GM12801 (cell line): Measurements from ENCODE around the gene CEACAM3.

Experiments used
- TF ChIP-seq, protein P1 (sequence below): IDR thresholded peaks from one replicate; pipeline ENCODE4 v1.5.1; 2011; ENCODE audit warnings: control low read depth; ENCODE audit not compliant: insufficient read length; ENCODE audit errors: extremely low read depth

Gene CEACAM3

DNA sequence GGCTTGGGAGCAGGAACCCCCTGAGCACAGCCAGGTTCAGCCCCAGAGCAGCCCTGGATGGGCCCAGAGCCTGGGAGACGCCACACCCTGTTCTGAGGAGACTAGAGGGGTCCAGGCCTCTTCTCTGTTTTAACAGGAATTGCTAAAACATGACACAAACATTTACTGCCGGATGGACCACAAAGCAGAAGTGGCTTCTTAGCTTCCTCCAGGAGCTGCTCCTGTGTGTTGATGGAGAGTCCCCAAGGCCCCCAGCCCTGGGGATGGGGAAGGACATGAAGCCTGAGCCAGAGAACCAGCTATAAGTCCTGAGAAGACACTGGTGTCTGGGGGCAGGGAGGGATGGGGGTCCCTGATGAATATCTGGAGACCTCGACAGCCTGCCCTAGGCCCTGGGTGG lies 14.6 kb downstream of the CEACAM3 start:
- TF ChIP-seq, protein P1, sequence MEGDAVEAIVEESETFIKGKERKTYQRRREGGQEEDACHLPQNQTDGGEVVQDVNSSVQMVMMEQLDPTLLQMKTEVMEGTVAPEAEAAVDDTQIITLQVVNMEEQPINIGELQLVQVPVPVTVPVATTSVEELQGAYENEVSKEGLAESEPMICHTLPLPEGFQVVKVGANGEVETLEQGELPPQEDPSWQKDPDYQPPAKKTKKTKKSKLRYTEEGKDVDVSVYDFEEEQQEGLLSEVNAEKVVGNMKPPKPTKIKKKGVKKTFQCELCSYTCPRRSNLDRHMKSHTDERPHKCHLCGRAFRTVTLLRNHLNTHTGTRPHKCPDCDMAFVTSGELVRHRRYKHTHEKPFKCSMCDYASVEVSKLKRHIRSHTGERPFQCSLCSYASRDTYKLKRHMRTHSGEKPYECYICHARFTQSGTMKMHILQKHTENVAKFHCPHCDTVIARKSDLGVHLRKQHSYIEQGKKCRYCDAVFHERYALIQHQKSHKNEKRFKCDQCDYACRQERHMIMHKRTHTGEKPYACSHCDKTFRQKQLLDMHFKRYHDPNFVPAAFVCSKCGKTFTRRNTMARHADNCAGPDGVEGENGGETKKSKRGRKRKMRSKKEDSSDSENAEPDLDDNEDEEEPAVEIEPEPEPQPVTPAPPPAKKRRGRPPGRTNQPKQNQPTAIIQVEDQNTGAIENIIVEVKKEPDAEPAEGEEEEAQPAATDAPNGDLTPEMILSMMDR = no peak

DNA sequence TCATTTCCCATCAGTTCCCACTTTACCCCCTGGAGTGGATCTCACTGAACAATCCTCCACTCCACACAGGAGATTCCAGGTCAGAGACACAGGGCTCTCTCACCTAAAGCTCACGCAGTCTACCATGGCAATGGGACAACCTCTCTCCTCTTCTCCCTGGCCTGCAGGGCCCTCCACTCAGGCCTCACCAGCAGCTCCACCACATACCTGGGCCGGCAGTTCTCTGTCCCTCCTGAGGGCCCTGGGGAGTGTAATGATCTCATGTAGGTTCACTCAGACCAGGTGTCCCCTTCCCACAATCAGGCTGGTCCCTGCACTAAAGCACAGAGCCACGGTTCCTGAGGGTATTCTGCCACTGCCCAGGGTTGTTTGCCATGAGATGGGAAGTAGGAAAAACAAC lies 15.6 kb downstream of the CEACAM3 start:
- TF ChIP-seq, protein P1 = no peak

DNA sequence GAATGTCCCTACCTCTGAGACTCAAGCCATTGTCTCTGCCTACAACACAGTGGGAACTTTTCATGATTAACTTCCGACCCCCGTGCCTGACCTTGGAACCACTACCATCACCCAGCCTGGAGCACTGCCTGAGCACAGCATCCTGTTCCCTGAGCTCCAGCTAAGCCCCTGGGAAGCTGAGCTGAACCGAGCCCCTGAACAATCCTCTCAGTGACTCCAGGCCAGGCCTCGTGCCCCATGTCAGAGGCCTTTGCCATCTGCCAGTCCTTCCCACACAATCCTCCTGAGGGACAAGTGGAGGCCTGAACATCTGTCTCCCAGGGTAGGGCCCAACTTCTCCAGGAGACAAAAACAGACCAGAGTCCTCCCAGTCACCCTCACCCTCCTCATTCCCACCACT lies 17.5 kb downstream of the CEACAM3 start:
- TF ChIP-seq, protein P1 = no peak

DNA sequence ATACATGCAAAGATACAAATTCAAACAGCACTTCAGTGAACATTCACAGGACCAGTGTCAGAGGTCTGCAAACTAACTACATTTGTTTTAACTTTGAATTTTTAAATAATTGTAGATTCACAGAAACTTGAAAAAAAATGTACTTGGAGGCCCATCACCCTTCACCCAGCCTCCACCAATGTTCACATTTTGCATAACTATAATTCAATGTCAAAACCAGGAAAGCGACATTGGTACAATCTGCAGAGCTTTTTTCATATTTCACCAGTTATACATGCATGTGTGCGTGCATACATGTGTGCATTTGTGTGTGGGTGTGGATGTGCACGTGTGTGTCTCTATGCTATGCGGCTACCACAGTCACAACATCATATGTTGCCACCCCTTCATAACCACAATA lies 18.9 kb downstream of the CEACAM3 start:
- TF ChIP-seq, protein P1 = no peak

DNA sequence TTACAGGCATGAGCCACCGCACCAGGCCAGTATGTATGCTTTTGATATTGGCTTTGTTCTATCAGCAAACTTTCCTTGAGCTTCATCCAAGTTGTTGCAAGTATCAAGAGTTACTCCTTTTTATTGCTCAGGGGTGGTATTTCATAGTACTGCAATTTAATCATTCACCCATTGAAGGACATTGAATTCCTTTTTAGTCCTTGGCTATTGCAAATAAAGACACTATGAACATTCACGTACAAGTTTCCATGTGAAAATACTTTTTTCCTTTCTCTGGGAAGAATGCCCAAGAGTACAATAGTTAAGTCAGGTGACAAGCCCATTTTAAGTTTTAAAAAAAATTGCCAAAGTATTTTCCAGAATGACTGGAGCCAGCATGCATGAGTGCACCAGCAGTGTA lies 20.4 kb downstream of the CEACAM3 start:
- TF ChIP-seq, protein P1 = no peak

DNA sequence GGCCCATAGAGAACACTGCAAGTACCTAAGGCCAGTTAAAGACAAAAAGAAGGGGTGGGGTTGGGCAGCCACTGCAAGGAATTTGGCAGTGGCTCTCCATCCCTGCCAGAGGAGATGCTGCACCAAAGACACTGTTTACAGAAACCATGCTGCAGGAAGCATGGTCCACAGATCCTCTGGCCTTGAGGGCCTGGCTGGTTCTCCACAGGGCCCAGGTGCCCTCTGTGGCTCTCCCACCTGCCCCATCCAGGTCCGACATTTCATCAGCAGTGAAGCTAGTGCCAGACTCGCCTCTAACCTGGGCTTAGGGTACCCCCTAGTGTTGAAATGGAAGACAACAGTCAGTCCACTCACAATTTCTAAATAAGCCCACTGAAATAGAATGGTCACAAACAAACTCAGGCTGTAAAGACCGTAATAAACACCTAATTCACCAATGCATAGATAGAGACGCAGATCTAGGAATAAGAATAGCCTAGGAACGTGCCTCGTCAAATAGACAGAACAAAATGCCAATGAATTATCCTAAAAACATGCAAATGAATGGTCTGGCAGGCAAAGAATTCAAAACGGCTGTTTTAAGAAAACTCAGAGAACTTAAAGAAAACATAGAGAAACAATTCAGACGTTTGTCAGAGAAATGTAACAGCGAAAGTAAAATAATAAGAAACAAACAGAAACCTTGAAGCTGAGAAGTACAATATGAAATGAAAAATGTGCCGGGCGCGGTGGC lies 24.8 kb downstream of the CEACAM3 start:
- TF ChIP-seq, protein P1 = no peak

DNA sequence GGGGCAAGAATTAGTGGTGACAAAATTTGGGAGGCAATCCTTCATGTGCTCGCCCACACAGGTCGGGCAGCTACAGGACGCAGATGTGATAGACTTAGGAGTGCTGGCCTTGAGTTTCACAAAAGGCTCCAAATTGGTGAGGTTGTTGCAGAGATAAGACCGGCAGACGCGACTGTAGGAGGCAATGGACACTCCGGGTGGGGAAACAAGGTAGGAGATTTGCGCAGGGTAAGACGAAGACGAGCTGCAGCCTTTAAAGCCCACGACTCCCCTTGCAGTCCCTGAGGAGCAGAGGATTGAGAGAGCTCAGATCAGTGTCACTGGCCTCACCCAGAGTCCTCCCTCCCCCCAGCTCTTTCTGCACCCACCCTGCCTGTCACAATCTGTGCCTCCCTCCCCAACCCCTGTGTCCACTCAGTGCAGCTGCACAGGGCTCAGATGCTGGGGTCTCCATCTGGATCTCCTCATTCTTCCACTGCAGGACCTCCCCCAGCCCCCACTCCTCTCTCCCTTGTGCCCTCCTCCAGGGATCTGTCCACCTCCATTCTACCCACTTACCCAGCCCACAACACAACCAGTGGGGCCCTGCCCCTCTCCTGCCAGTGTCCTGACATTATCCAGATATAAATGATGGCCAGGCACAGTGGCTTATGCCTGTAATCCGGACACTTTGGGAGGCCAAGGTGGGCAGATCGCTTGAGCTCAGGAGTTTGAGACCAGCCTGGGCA lies 41.8 kb downstream of the CEACAM3 start:
- TF ChIP-seq, protein P1 = no peak
